Sigmoid colon (tissue), 7 donors: ENCODE results near the gene NEU3. TPM values are rescaled to one million over a fixed set of nuclear protein-coding genes. Genes with fewer than 3 reads are reported as not detected.
"Not testable (repeated sequence)": the region's sequence is repeated elsewhere in the genome, so short reads cannot be mapped to it uniquely, and the experiment has no call there.

Experiments
- DNase-seq: peaks from one replicate; pipeline ENCODE4 v3.0.0-alpha.2; 2019
- H3K27ac ChIP-seq, 4 donors: fragments of 200-600 bp; sonication (generic); one replicate each; pipeline ENCODE4 v1.5.1; 2016 to 2019; ENCODE audit warnings: mild to moderate bottlenecking in 1 of 4
- H3K27me3 ChIP-seq, 3 donors: fragments of 200-600 bp; sonication (generic); one replicate each; pipeline ENCODE4 v1.5.1; 2019; ENCODE audit warnings: mild to moderate bottlenecking in 1 of 3
- H3K36me3 ChIP-seq, 4 donors: fragments of 200-600 bp; sonication (generic); one replicate each; pipeline ENCODE4 v1.5.1; 2016 to 2019
- H3K4me1 ChIP-seq, 4 donors: fragments of 200-600 bp; sonication (generic); one replicate each; pipeline ENCODE4 v1.5.1; 2017 to 2019
- H3K4me3 ChIP-seq, 4 donors: fragments of 200-600 bp; sonication (generic); one replicate each; pipeline ENCODE4 v1.5.1; 2017 to 2019; ENCODE audit warnings: mild to moderate bottlenecking in 2 of 4, moderate library complexity in 1 of 4
- H3K9me3 ChIP-seq, 4 donors: fragments of 200-600 bp in 3 of 4; sonication (generic) in 3 of 4; one replicate each; pipeline versions ENCODE4 v1.5.1 to v1.6.1; 2013 to 2019
- CTCF ChIP-seq, 4 experiments: fragments of 450-650 bp in 3 of 4; fragments of 200-600 bp in 1 of 4; IDR thresholded peaks; one replicate each; pipeline ENCODE4 v1.5.1; 2016 to 2019; ENCODE audit warnings: antibody characterized with exemption in 4 of 4, mild to moderate bottlenecking in 3 of 4, moderate library complexity in 2 of 4
- EP300 ChIP-seq, 4 donors: sonication (generic); formaldehyde crosslinking; IDR thresholded peaks; one replicate each; pipeline ENCODE4 v1.6.1; 2017; ENCODE audit warnings: antibody characterized with exemption in 4 of 4
- POLR2A ChIP-seq, 2 donors: fragments of 450-650 bp; IDR thresholded peaks; one replicate each; pipeline ENCODE4 v1.6.1; 2016; ENCODE audit warnings: antibody characterized with exemption in 2 of 2, mild to moderate bottlenecking in 2 of 2, moderate library complexity in 2 of 2
- POLR2AphosphoS5 ChIP-seq, 4 donors: sonication (generic); formaldehyde crosslinking; IDR thresholded peaks; one replicate each; pipeline ENCODE4 v1.6.1; 2017; ENCODE audit warnings: antibody characterized with exemption in 4 of 4
- WGBS, 2 donors: extraction: QIAGEN DNeasy Blood & Tissue Kit; methylation state at CpG; one replicate each; pipeline ENCODE4 v1.1.7; 2013; 5-methylcytosine and 5-hydroxymethylcytosine counted together
- intact Hi-C: fragments of 100-400 bp; cut with DNase I; formaldehyde crosslinking; loops from one replicate; pipeline ENCODE4 v1.15.1; 2023
- polyA plus RNA-seq, 3 donors: library from polyadenylated mRNA; stranded (reverse); fragments of 200-250 nt; gene quantifications; one replicate each; pipeline ENCODE4 v1.2.3, GENCODE V29; 2013
- total RNA-seq, 4 donors: library from RNA; depleted of rRNA; stranded (reverse); fragments of >200 nt; gene quantifications; one replicate each; pipeline ENCODE4 v1.1.0, GENCODE V29; 2016
- donor health status: healthy with polysubstance abuse.
- donor health status: Bipolar disorder and iron deficiency.
- donor health status: healthy.

Gene NEU3
- total and polyA plus RNA-seq, 7 donors = 0.60 to 10.2 (median 4.6) TPM

- Histone ChIP-seq H3K9me3 (no peaks in the 10 kb centered on the region), H3K27ac (no peak overlapping the region), H3K27me3 (no peaks in the 10 kb centered on the region), H3K4me3 (no peak overlapping the region), H3K36me3 (peaks cover 0 to 4% (median 0%) of the 10 kb centered on the region in 4 donors), H3K4me1 (peaks cover 0 to 42% (median 15%) of the 10 kb centered on the region in 4 donors)
- intact Hi-C loops = no loop called here
- TF ChIP-seq EP300 (IDR thresholded peaks at IDR 0.05) (no peak), CTCF (IDR thresholded peaks at IDR 0.05) (no peak), POLR2AphosphoS5 (IDR thresholded peaks at IDR 0.05) (no peak), POLR2A (IDR thresholded peaks at IDR 0.05) (no peak)
- WGBS, 2 donors = 92 to 94% methylated on average over 1 of the region's 1 CpG
- no peak for DNase-seq
Observed at GRCh38 chr11:74957937-74958629, 30.6 kb upstream of the NEU3 start.

GRCh38 chr11:74960128-74960527, 28.6 kb upstream of the NEU3 start:
- H3K27me3 ChIP-seq, H3K36me3 ChIP-seq, H3K4me3 ChIP-seq, H3K27ac ChIP-seq, intact Hi-C loops, DNase-seq, H3K9me3 ChIP-seq: not testable (repeated sequence)
- peaks cover 0 to 50% (median 10%) of the 10 kb centered on the region in 4 donors for H3K4me1 ChIP-seq
- WGBS, 2 donors = 95 to 97% methylated on average over 6 of the region's 6 CpGs

GRCh38 chr11:74966651-74967050, 22.1 kb upstream of the NEU3 start:
- DNase-seq = no peak
- Histone ChIP-seq H3K4me1 (peaks cover 0 to 14% (median 0%) of the 10 kb centered on the region in 4 donors), H3K36me3 (peaks cover 0 to 62% (median 8%) of the 10 kb centered on the region in 4 donors), H3K27ac (no peak overlapping the region), H3K4me3 (no peak overlapping the region), H3K9me3 (no peaks in the 10 kb centered on the region), H3K27me3 (no peaks in the 10 kb centered on the region)
- WGBS, 2 donors = 83 to 94% methylated on average over 5 of the region's 5 CpGs
- no peak for TF ChIP-seq EP300 (IDR thresholded peaks at IDR 0.05)
- TF ChIP-seq POLR2A (IDR thresholded peaks at IDR 0.05) = no peak
- intact Hi-C loops = no loop called here

GRCh38 chr11:74970852-74971395, 17.8 kb upstream of the NEU3 start:
- TF ChIP-seq POLR2A (IDR thresholded peaks at IDR 0.05) (no peak), EP300 (IDR thresholded peaks at IDR 0.05) (no peak), POLR2AphosphoS5 (IDR thresholded peaks at IDR 0.05) (no peak), CTCF (IDR thresholded peaks at IDR 0.05) (no peak)
- WGBS, 2 donors = 75 to 87% methylated on average over 1 of the region's 1 CpG

GRCh38 chr11:74971424-74971823, 17.3 kb upstream of the NEU3 start:
- Histone ChIP-seq H3K27ac (no peak overlapping the region), H3K27me3 (no peaks in the 10 kb centered on the region), H3K36me3 (peaks cover 0 to 88% (median 22%) of the 10 kb centered on the region in 4 donors), H3K4me1 (no peaks in the 10 kb centered on the region), H3K9me3 (no peaks in the 10 kb centered on the region), H3K4me3 (no peak overlapping the region)
- TF ChIP-seq EP300 (IDR thresholded peaks at IDR 0.05) (no peak), POLR2AphosphoS5 (IDR thresholded peaks at IDR 0.05) (no peak)
- 84 to 91% methylated on average over 6 of the region's 6 CpGs for WGBS, 2 donors
- no peak for DNase-seq
- intact Hi-C loops = no loop called here

More at GRCh38 chr11:74970852-74971395, 17.8 kb upstream of the NEU3 start:
- DNase-seq = no peak
- Histone ChIP-seq H3K9me3 (no peaks in the 10 kb centered on the region), H3K27me3 (no peaks in the 10 kb centered on the region), H3K27ac (no peak overlapping the region), H3K4me3 (no peak overlapping the region), H3K36me3 (peaks cover 0 to 87% (median 19%) of the 10 kb centered on the region in 4 donors), H3K4me1 (no peaks in the 10 kb centered on the region)
- intact Hi-C loops = no loop called here

- intact Hi-C loops = no loop called here
- 95 to 97% methylated on average over 4 of the region's 4 CpGs for WGBS, 2 donors
- Histone ChIP-seq H3K36me3 (peaks cover 0 to 48% (median 23%) of the 10 kb centered on the region in 4 donors), H3K9me3 (no peaks in the 10 kb centered on the region), H3K4me3 (no peak overlapping the region), H3K27me3 (no peaks in the 10 kb centered on the region), H3K27ac (no peak overlapping the region), H3K4me1 (no peaks in the 10 kb centered on the region)
- no peak for DNase-seq
- TF ChIP-seq CTCF (IDR thresholded peaks at IDR 0.05) = no peak
- no peak for TF ChIP-seq POLR2AphosphoS5 (IDR thresholded peaks at IDR 0.05)
- TF ChIP-seq EP300 (IDR thresholded peaks at IDR 0.05) = no peak
- no peak for TF ChIP-seq POLR2A (IDR thresholded peaks at IDR 0.05)
Observed at GRCh38 chr11:74978041-74978440, 10.7 kb upstream of the NEU3 start.
